Panc1 (cell line): Measurements from ENCODE around the gene LIPC. TPM values are rescaled to one million over a fixed set of nuclear protein-coding genes. Genes with fewer than 3 reads are reported as not detected.

Source experiments
- ATAC-seq: fragments of 200-7000 bp; cut with Tn5 transposase; 2 replicates; pipeline ENCODE4 v1.9.1; 2020; ENCODE audit warnings: mild to moderate bottlenecking, moderate library complexity
- BruUV-seq: library from RNA; stranded (reverse); fragments of 400-500 nt; replicated peaks from 2 replicates; lab custom pipeline; 2021; lab: Mats Ljungman, UMichigan
- CTCF ChIA-PET: fragments of 300-600 bp; sonication (Branson Sonifier 250); formaldehyde crosslinking; loops from one replicate; lab custom pipeline; 2022; ENCODE audit warnings: antibody characterized with exemption; lab: Charles Lee
- POLR2A ChIA-PET: fragments of 300-600 bp; sonication (Branson Sonifier 250); formaldehyde crosslinking; loops from one replicate; lab custom pipeline; 2022; ENCODE audit warnings: antibody characterized with exemption; lab: Charles Lee
- DNase-seq: peaks from one replicate; pipeline ENCODE4 v3.0.0-alpha.2; 2010; ENCODE audit warnings: low read depth, low spot score
- H3K27ac ChIP-seq: 2 replicates; pipeline ENCODE4 v1.5.1; 2011; ENCODE audit warnings: mild to moderate bottlenecking, low read length, inconsistent platforms
- H3K27me3 ChIP-seq: fragments of 200-500 bp; sonication (Bioruptor generic); 2 replicates; pipeline ENCODE4 v1.6.0; 2014; ENCODE audit warnings: low read length, inconsistent platforms; ENCODE audit not compliant: control insufficient read depth, insufficient read depth
- H3K36me3 ChIP-seq: fragments of 200-500 bp; sonication (Bioruptor generic); 2 replicates; pipeline ENCODE4 v1.5.1; 2014; ENCODE audit warnings: inconsistent platforms, mild to moderate bottlenecking, low read length, moderate library complexity; ENCODE audit not compliant: control insufficient read depth, insufficient read depth
- H3K4me1 ChIP-seq: 2 replicates; pipeline ENCODE4 v1.5.1; 2011; ENCODE audit warnings: inconsistent platforms, mild to moderate bottlenecking, low read length, moderate library complexity; ENCODE audit not compliant: control insufficient read depth, insufficient read depth
- H3K4me3 ChIP-seq, 2 experiments: 2 replicates each; pipeline ENCODE4 v1.5.1; 2011 to 2012; ENCODE audit warnings: low read depth in 2 of 2, low read length in 2 of 2, mild to moderate bottlenecking in 2 of 2, inconsistent platforms in 1 of 2, moderate library complexity in 1 of 2
- H3K9me3 ChIP-seq: fragments of 200-500 bp; sonication (Bioruptor generic); 2 replicates; pipeline ENCODE4 v1.5.1; 2014; ENCODE audit warnings: low read depth, mild to moderate bottlenecking, inconsistent platforms, low read length, moderate library complexity; ENCODE audit not compliant: control insufficient read depth, insufficient read depth
- CTCF ChIP-seq: fragments of 450-650 bp; IDR thresholded peaks from 2 replicates; pipeline ENCODE4 v1.5.1; 2017; ENCODE audit warnings: mild to moderate bottlenecking
- POLR2AphosphoS5 ChIP-seq: IDR thresholded peaks from 2 replicates; pipeline ENCODE4 v1.6.1; 2012; ENCODE audit warnings: mild to moderate bottlenecking, low read depth, low read length, moderate library complexity
- REST ChIP-seq, 2 experiments: IDR thresholded peaks; 2 replicates each; pipeline ENCODE4 v1.6.1; 2011 to 2012; ENCODE audit warnings: low read depth in 2 of 2, control low read depth in 1 of 2, low read length in 1 of 2, mild to moderate bottlenecking in 1 of 2, moderate library complexity in 1 of 2; ENCODE audit not compliant: insufficient read depth in 1 of 2
- SIN3A ChIP-seq: IDR thresholded peaks from 2 replicates; pipeline ENCODE4 v1.6.1; 2012; ENCODE audit warnings: low read depth, mild to moderate bottlenecking, low read length, moderate library complexity, borderline replicate concordance; ENCODE audit not compliant: insufficient read depth
- TCF7L2 ChIP-seq: IDR thresholded peaks from 2 replicates; pipeline ENCODE4 v1.6.1; 2011; ENCODE audit warnings: mild to moderate bottlenecking, low read depth, low read length, inconsistent platforms
- in situ Hi-C: cut with HindIII; loops from 2 replicates; pipeline ENCODE4 v1.10.0; 2016; ENCODE audit warnings: low sequenced_read_pairs, low pct_unique_long_range_greater_than_20kb
- intact Hi-C: fragments of 100-400 bp; cut with micrococcal nuclease; formaldehyde crosslinking; loops from one replicate; pipeline ENCODE4 v1.10.0; 2022; ENCODE audit not compliant: unreplicated experiment
- total RNA-seq: library from RNA; stranded (reverse); gene quantifications from one replicate; pipeline ENCODE4 v1.2.1, GENCODE V29; 2021; ENCODE audit not compliant: unreplicated experiment

Gene LIPC
- total RNA-seq, 1 experiment from 2014 or later, result not detected

GRCh38 chr15:58616171-58616570 lies 184.4 kb downstream of the LIPC start:
- Histone ChIP-seq H3K9me3 (peaks cover 3% of the 10 kb centered on the region; the same call in 1 of the 2 replicates), H3K27me3 (no peaks in the 10 kb centered on the region), H3K4me1 (no peaks in the 10 kb centered on the region), H3K36me3 (no peaks in the 10 kb centered on the region), H3K27ac (no peak overlapping the region), H3K4me3 (no peak overlapping the region)
- intact Hi-C loops (no loop called here), in situ Hi-C loops (no loop called here)
- TSS peak; percentile 11 for BruUV-seq
- TF ChIP-seq SIN3A (no peak), CTCF (no peak), POLR2AphosphoS5 (no peak), REST (IDR thresholded peaks at IDR 0.05; ENCODE audit: insufficient read depth in 1 of 2, low read depth in 2 of 2, low read length in 1 of 2) (no peak), TCF7L2 (no peak)
- no peak for ATAC-seq
- DNase-seq, result no peak
- ChIA-PET CTCF (no interaction called here), POLR2A (no interaction called here)
